ENCODE data around the gene CXCL16. TPM values are rescaled to one million over a fixed set of nuclear protein-coding genes. Genes with fewer than 3 reads are reported as not detected.
A peak's percentile ranks its signal among the peaks of the same experiment; 100 is the strongest.
"Not testable (repeated sequence)": the region's sequence is repeated elsewhere in the genome, so short reads cannot be mapped to it uniquely, and the experiment has no call there.

The CXCL16 gene
- polyA plus RNA-seq, 6 donors from 2014 or later = 12.2 to 19.8 (median 18.4) TPM

- H3K9me3 Mint-ChIP-seq = no peaks in the 10 kb centered on the region
- no peaks in the 10 kb centered on the region for H3K27me3 Mint-ChIP-seq
- no peak for ATAC-seq (ENCODE audit: low read depth in 2 of 2)
- peaks cover 0 to 18% of the 10 kb centered on the region in 2 donors for H3K36me3 Mint-ChIP-seq
- no peak overlapping the region for H3K4me3 Mint-ChIP-seq
- DNase-seq = no peak
- H3K27ac Mint-ChIP-seq = peak overlapping the region in 1 of 6 donors; percentile 67
- H3K4me1 Mint-ChIP-seq = peaks cover 19 to 56% (median 26%) of the 10 kb centered on the region in 3 donors
These were observed 46.3 kb downstream of the CXCL16 start for GRCh38 chr17:4693416-4693815.

GRCh38 chr17:4691686-4692085, 48.0 kb downstream of the CXCL16 start:
- ATAC-seq (ENCODE audit: low read depth in 2 of 2) (no peak), DNase-seq (no peak)
- peaks cover 19 to 60% (median 27%) of the 10 kb centered on the region in 3 donors for H3K4me1 Mint-ChIP-seq
- peaks cover 5 to 19% of the 10 kb centered on the region in 2 donors for H3K36me3 Mint-ChIP-seq
- peak overlapping the region in 2 of 6 donors; percentile 50 to 77 for H3K27ac Mint-ChIP-seq
- H3K27me3 Mint-ChIP-seq = no peaks in the 10 kb centered on the region
- no peaks in the 10 kb centered on the region for H3K9me3 Mint-ChIP-seq
- no peak overlapping the region for H3K4me3 Mint-ChIP-seq

GRCh38 chr17:4690745-4691144, 49.0 kb downstream of the CXCL16 start:
- no peak for ATAC-seq (ENCODE audit: low read depth in 2 of 2)
- peaks cover 17 to 64% (median 24%) of the 10 kb centered on the region in 3 donors for H3K4me1 Mint-ChIP-seq

GRCh38 chr17:4689872-4690271, 49.9 kb downstream of the CXCL16 start:
- not testable (repeated sequence) for ATAC-seq (ENCODE audit: low read depth in 2 of 2); DNase-seq; H3K9me3 Mint-ChIP-seq; H3K27ac Mint-ChIP-seq; H3K4me3 Mint-ChIP-seq; H3K27me3 Mint-ChIP-seq
- H3K4me1 Mint-ChIP-seq = peaks cover 17 to 64% (median 29%) of the 10 kb centered on the region in 3 donors
- peaks cover 5 to 23% of the 10 kb centered on the region in 2 donors for H3K36me3 Mint-ChIP-seq

More at GRCh38 chr17:4690745-4691144, 49.0 kb downstream of the CXCL16 start:
- no peaks in the 10 kb centered on the region for H3K27me3 Mint-ChIP-seq
- no peak overlapping the region for H3K4me3 Mint-ChIP-seq
- H3K27ac Mint-ChIP-seq = peak overlapping the region in 1 of 6 donors; percentile 18
- H3K36me3 Mint-ChIP-seq = peaks cover 5 to 16% of the 10 kb centered on the region in 2 donors
- no peak for DNase-seq
- H3K9me3 Mint-ChIP-seq = no peaks in the 10 kb centered on the region

- not testable (repeated sequence) for H3K4me3 Mint-ChIP-seq; H3K9me3 Mint-ChIP-seq; H3K27ac Mint-ChIP-seq; ATAC-seq (ENCODE audit: low read depth in 2 of 2); DNase-seq; H3K27me3 Mint-ChIP-seq
- Mint-ChIP-seq H3K4me1 (peaks cover 9 to 25% (median 12%) of the 10 kb centered on the region in 3 donors), H3K36me3 (peaks cover 20 to 37% of the 10 kb centered on the region in 2 donors)
These were observed 56.0 kb downstream of the CXCL16 start for GRCh38 chr17:4683739-4684138.

Other genes with a start within 250 kb of the CXCL16 start
- under 1 TPM in 1 of 6 donors, not detected in 5; 0.23 TPM for gene SPNS2, start 241.0 kb downstream of the CXCL16 start, polyA plus RNA-seq (ENCODE audit: low read depth in 6 of 6)
- gene MYBBP1A, start 184.5 kb downstream of the CXCL16 start, polyA plus RNA-seq (ENCODE audit: low read depth in 6 of 6) = 10 to 100 TPM in 5 of 6 donors, under 1 TPM in 1; 0.24 to 28.7 (median 13.4) TPM
- gene GGT6, start 179.4 kb downstream of the CXCL16 start, polyA plus RNA-seq (ENCODE audit: low read depth in 6 of 6) = not detected
- gene SMTNL2, start 155.4 kb downstream of the CXCL16 start, polyA plus RNA-seq (ENCODE audit: low read depth in 6 of 6) = not detected
- under 1 TPM in 1 of 6 donors, not detected in 5; 0.09 TPM for gene ALOX15, start 98.2 kb downstream of the CXCL16 start, polyA plus RNA-seq (ENCODE audit: low read depth in 6 of 6)
- gene PELP1, start 35.8 kb downstream of the CXCL16 start, polyA plus RNA-seq (ENCODE audit: low read depth in 6 of 6) = 10 to 100 TPM in 1 of 6 donors, 1 to 10 TPM in 5; 5.6 to 13.1 (median 9.1) TPM
- gene ARRB2, start 29.3 kb downstream of the CXCL16 start, polyA plus RNA-seq (ENCODE audit: low read depth in 6 of 6) = 10 to 100 TPM; 12.1 to 23.7 (median 14.9) TPM
- 10 to 100 TPM; 20.1 to 63.4 (median 48.3) TPM for gene MED11, start 8.5 kb downstream of the CXCL16 start, polyA plus RNA-seq (ENCODE audit: low read depth in 6 of 6)
- gene ZMYND15, start 95 bp downstream of the CXCL16 start, polyA plus RNA-seq (ENCODE audit: low read depth in 6 of 6) = under 1 TPM in 1 of 6 donors, not detected in 5; 0.40 TPM
- not detected for gene TM4SF5, start 32.0 kb upstream of the CXCL16 start, polyA plus RNA-seq (ENCODE audit: low read depth in 6 of 6)
- not detected for gene VMO1, start 46.4 kb upstream of the CXCL16 start, polyA plus RNA-seq (ENCODE audit: low read depth in 6 of 6)
- not detected for gene GLTPD2, start 49.0 kb upstream of the CXCL16 start, polyA plus RNA-seq (ENCODE audit: low read depth in 6 of 6)
- gene PSMB6, start 56.2 kb upstream of the CXCL16 start, polyA plus RNA-seq (ENCODE audit: low read depth in 6 of 6) = 100 to 1,000 TPM; 237 to 479 (median 273) TPM
- gene PLD2, start 67.2 kb upstream of the CXCL16 start, polyA plus RNA-seq (ENCODE audit: low read depth in 6 of 6) = 1 to 10 TPM in 5 of 6 donors, under 1 TPM in 1; 0.54 to 4.6 (median 3.7) TPM
- gene MINK1, start 93.4 kb upstream of the CXCL16 start, polyA plus RNA-seq (ENCODE audit: low read depth in 6 of 6) = 10 to 100 TPM in 1 of 6 donors, 1 to 10 TPM in 5; 1.1 to 13.6 (median 6.6) TPM
- gene C17orf107, start 159.6 kb upstream of the CXCL16 start, polyA plus RNA-seq (ENCODE audit: low read depth in 6 of 6) = 1 to 10 TPM in 5 of 6 donors, not detected in 1; 1.6 to 2.6 (median 2.1) TPM
- gene CHRNE, start 163.2 kb upstream of the CXCL16 start, polyA plus RNA-seq (ENCODE audit: low read depth in 6 of 6) = under 1 TPM in 5 of 6 donors, not detected in 1; 0.18 to 0.59 (median 0.37) TPM
- gene GP1BA, start 192.3 kb upstream of the CXCL16 start, polyA plus RNA-seq (ENCODE audit: low read depth in 6 of 6) = under 1 TPM in 4 of 6 donors, not detected in 2; 0.42 to 1.00 (median 0.56) TPM
- 10 to 100 TPM; 61.0 to 89.1 (median 71.4) TPM for gene SLC25A11, start 200.1 kb upstream of the CXCL16 start, polyA plus RNA-seq (ENCODE audit: low read depth in 6 of 6)
- 10 to 100 TPM; 19.9 to 25.8 (median 22.7) TPM for gene RNF167, start 200.3 kb upstream of the CXCL16 start, polyA plus RNA-seq (ENCODE audit: low read depth in 6 of 6)
- gene PFN1, start 208.6 kb upstream of the CXCL16 start, polyA plus RNA-seq (ENCODE audit: low read depth in 6 of 6) = 1,000 to 10,000 TPM; 1,151 to 1,601 (median 1,370) TPM
- 1 to 10 TPM in 4 of 6 donors, under 1 TPM in 1, not detected in 1; 0.79 to 3.2 (median 1.2) TPM for gene ENO3, start 211.2 kb upstream of the CXCL16 start, polyA plus RNA-seq (ENCODE audit: low read depth in 6 of 6)
- gene SPAG7, start 227.9 kb upstream of the CXCL16 start, polyA plus RNA-seq (ENCODE audit: low read depth in 6 of 6) = 100 to 1,000 TPM in 3 of 6 donors, 10 to 100 TPM in 3; 92.4 to 171 (median 104) TPM
- 10 to 100 TPM in 1 of 6 donors, 1 to 10 TPM in 5; 3.3 to 16.7 (median 5.2) TPM for gene CAMTA2, start 247.7 kb upstream of the CXCL16 start, polyA plus RNA-seq (ENCODE audit: low read depth in 6 of 6)